HUES64 (cell line): ENCODE data around the gene P3H3.

Experiments
- H3K27ac ChIP-seq: 2 replicates; pipeline ENCODE4 v1.7.0; 2013; ENCODE audit warnings: low read depth, low read length, inconsistent platforms
- H3K27me3 ChIP-seq: 2 replicates; pipeline ENCODE4 v1.6.1; 2013; ENCODE audit warnings: mild to moderate bottlenecking, low read length; ENCODE audit not compliant: insufficient read depth
- H3K36me3 ChIP-seq: 2 replicates; pipeline ENCODE4 v1.6.1; 2013; ENCODE audit warnings: mild to moderate bottlenecking, low read length; ENCODE audit not compliant: insufficient read depth
- H3K4me1 ChIP-seq: 2 replicates; pipeline ENCODE4 v1.6.1; 2013; ENCODE audit warnings: mild to moderate bottlenecking, low read length, moderate library complexity; ENCODE audit not compliant: insufficient read depth
- H3K4me3 ChIP-seq: 2 replicates; pipeline ENCODE4 v1.5.1; 2013; ENCODE audit warnings: mild to moderate bottlenecking, low read length, moderate library complexity
- H3K9ac ChIP-seq: 2 replicates; pipeline ENCODE4 v1.6.1; 2013; ENCODE audit warnings: mild to moderate bottlenecking, low read depth, low read length
- H3K9me3 ChIP-seq: 2 replicates; pipeline ENCODE4 v1.6.1; 2013; ENCODE audit warnings: low read depth, low read length; ENCODE audit not compliant: insufficient read depth
- WGBS: fragments of 150-250, 120-280 bp; methylation state at CpG from one replicate; pipeline ENCODE4 v1.1.7; 2013; ENCODE audit warnings: missing lambda C conversion rate; 5-methylcytosine and 5-hydroxymethylcytosine counted together

Gene P3H3

DNA sequence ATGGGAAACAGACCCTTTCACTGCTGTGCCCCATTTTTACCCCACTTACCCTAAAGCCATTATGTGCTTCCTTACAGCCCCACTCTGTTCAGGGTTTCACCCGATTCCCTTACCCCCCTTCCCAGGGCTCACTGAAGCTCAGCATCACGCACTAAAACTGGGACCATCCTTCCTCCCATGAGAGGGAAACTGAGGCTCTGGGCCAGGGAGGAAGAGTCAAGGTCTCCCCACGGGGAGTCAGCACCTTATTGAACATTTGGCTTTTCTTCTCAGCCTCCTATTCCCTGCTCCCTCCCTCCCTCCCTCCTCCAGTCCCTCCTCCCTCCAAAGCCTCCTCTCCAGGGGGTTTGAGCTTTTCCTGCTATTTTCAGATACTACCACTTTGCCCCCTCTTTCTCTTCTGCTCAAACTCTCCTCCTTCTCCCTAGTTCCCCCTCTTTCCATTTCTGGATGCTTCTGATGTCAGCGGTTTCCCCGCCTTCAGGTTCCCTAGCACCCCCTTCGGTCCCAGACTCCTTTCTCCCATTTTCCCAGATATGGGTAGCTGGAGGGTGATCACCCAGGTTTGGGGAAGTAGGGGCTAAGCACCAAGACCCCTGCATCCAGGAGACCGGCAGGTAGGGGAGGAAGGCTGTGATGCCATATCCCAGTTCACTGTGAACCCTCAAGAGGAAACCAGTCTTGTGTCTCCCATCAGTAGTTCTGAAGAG is 5.6 kb upstream of the P3H3 start:
- Histone ChIP-seq H3K27ac (no peak overlapping the region), H3K36me3 (no peaks in the 10 kb centered on the region), H3K4me1 (peaks cover 48% of the 10 kb centered on the region), H3K9me3 (no peaks in the 10 kb centered on the region), H3K9ac (no peak overlapping the region), H3K4me3 (peak overlapping the region; percentile 66), H3K27me3 (peaks cover 35% of the 10 kb centered on the region)
- 36% methylated on average over 6 of the region's 7 CpGs for WGBS

DNA sequence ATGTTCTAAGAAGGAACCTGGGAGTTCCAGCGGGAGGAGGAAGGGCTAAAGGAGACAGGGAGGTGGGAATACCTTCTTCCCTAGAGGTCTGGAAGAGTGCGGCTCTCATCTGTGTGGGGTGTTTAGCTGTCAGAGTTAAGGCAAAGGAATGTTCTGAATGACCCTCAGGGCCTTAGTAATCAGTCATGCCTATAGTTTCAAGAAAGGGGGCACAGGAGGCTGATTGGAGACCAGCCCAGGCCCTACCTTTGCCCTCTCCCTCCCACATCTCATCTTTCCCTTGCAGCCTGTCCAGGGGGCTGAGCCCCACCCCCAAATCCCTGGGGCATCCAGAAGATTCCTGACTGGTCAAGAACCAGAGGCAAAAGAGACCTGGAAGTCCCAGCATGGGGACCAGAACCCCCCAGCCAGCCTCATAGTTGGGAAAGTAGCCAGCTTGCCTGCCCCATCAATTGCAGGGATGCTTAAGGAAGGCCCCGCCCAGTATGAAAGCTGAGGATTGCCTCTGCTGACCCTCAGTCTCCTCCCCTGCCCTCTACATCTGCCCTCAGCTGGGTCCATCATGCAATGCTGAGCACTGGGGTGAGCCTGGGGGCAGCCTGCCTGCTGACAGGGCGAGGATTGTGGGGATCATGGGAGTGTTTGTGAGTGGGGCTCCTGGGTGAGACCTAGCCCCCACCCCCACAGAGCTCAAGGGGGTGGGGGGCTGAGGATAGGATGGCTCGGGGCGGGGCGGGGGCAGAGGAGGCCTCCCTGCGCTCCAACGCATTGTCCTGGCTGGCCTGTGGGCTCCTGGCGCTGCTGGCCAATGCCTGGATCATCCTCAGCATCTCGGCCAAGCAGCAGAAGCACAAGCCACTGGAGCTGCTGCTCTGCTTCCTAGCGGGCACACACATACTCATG is 4.8 kb upstream of the P3H3 start:
- peaks cover 47% of the 10 kb centered on the region for H3K4me1 ChIP-seq
- H3K9me3 ChIP-seq, result no peaks in the 10 kb centered on the region
- H3K27me3 ChIP-seq, result peaks cover 35% of the 10 kb centered on the region
- no peak overlapping the region for H3K4me3 ChIP-seq
- WGBS, result 65% methylated on average over 11 of the region's 12 CpGs
- no peak overlapping the region for H3K9ac ChIP-seq
- H3K36me3 ChIP-seq, result no peaks in the 10 kb centered on the region
- no peak overlapping the region for H3K27ac ChIP-seq

DNA sequence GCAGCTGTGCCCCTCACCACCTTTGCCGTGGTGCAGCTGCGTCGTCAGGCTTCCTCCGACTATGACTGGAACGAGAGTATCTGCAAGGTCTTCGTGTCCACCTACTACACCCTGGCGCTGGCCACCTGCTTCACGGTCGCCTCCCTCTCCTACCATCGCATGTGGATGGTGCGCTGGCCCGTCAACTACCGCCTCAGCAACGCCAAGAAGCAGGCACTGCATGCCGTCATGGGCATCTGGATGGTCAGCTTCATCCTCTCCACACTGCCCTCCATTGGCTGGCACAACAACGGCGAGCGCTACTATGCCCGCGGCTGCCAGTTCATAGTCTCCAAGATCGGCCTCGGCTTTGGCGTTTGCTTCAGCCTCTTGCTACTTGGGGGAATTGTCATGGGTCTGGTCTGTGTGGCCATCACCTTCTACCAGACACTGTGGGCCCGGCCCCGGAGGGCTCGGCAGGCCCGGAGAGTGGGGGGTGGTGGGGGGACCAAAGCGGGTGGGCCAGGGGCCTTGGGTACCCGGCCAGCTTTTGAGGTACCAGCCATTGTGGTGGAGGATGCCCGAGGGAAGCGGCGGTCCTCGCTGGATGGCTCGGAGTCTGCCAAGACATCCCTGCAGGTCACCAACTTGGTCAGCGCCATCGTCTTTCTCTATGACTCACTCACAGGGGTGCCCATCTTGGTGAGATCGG is 4.0 kb upstream of the P3H3 start:
- Histone ChIP-seq H3K4me1 (peaks cover 41% of the 10 kb centered on the region), H3K27me3 (peaks cover 35% of the 10 kb centered on the region), H3K4me3 (no peak overlapping the region), H3K36me3 (no peaks in the 10 kb centered on the region), H3K27ac (no peak overlapping the region), H3K9ac (no peak overlapping the region), H3K9me3 (no peaks in the 10 kb centered on the region)
- WGBS, result 90% methylated on average over 37 of the region's 37 CpGs

DNA sequence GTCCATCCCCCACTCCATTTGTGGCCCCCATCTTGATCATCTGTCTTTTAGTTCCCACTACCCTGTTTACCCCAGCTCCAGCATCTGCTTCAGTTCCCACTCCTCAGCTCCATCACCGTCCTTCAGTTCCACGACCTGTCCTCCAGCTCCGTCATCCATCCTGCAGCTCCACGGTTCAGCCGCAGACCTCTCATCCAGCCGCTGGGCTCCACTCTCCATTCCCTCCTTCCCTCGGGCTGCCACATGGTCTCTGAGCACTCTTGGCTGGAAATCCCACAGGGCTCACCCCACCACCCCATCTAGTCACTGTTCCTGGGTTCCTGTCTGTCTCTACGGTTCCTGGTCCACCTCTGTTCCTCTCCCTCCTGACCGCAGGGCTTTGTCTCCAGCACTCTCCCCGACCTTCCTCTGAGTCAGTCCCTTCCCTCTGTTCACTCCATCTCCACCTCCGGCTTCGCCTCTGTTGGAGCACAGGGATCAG is 3.3 kb upstream of the P3H3 start:
- H3K27me3 ChIP-seq, result peaks cover 29% of the 10 kb centered on the region
- no peaks in the 10 kb centered on the region for H3K9me3 ChIP-seq
- H3K27ac ChIP-seq, result no peak overlapping the region
- WGBS, result 27% methylated on average over 12 of the region's 12 CpGs
- no peak overlapping the region for H3K9ac ChIP-seq
- H3K4me3 ChIP-seq, result peak overlapping the region; percentile 42
- peaks cover 38% of the 10 kb centered on the region for H3K4me1 ChIP-seq
- H3K36me3 ChIP-seq, result peaks cover 2% of the 10 kb centered on the region; the same call in 1 of the 2 replicates

DNA sequence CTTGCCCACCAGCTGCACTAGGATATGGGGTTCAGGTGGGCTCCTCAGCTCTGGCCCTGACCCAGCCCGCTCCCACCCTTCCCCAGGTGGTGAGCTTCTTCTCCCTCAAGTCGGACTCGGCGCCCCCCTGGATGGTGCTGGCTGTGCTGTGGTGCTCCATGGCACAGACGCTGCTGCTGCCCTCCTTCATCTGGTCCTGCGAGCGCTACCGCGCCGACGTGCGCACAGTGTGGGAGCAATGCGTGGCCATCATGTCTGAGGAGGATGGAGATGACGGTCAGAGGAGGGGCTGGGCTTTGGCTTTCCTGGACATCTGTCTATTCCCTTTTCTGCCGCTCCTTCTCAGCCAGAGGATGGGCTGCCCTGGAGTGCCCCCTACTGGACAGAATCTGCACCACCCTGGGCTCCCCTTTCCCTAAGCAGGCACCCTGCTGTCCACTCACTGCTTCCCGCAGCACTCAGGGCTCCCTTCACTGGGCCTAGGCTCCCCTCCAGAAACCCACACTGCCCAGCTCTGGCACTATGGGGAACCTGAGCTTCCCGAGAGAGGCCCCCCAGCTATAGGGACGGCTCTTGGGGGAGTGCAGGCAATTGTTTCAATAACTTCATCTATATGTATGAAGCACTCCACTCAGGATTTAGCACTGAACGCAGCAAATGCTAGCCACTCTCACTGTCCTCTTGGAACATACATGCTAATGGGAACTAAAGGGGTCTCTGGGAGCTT is 2.6 kb upstream of the P3H3 start:
- peaks cover 35% of the 10 kb centered on the region for H3K4me1 ChIP-seq
- WGBS, result 6% methylated on average over 18 of the region's 19 CpGs
- H3K4me3 ChIP-seq, result peak overlapping the region; percentile 42
- H3K27me3 ChIP-seq, result peaks cover 26% of the 10 kb centered on the region
- no peaks in the 10 kb centered on the region for H3K9me3 ChIP-seq
- H3K9ac ChIP-seq, result no peak overlapping the region
- H3K36me3 ChIP-seq, result peaks cover 8% of the 10 kb centered on the region
- H3K27ac ChIP-seq, result no peak overlapping the region

DNA sequence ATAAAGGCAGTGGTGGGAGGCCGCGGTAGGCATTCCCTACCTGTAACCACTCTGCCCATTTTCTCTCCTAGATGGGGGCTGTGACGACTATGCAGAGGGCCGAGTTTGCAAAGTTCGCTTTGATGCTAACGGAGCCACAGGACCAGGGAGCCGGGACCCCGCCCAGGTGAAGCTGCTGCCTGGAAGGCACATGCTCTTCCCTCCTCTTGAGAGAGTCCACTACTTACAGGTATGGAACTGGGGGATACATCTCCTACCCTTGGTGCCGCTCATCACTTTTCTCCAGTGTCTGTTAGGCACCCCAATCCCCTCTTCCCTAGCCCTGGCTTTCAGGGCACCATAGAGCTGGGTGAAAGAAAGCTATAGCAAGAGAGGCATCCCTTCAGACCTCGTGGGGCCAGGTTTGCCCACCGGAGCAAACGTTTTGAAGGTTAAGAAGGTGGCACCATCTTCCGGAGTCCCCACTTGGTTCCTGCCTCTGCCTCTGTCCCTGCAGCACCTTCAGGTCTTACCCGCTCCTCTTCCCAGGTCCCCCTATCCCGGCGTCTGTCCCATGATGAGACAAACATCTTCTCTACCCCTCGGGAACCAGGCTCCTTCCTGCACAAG is 2.0 kb upstream of the P3H3 start:
- Histone ChIP-seq H3K9me3 (no peaks in the 10 kb centered on the region), H3K27me3 (peaks cover 26% of the 10 kb centered on the region), H3K36me3 (peaks cover 15% of the 10 kb centered on the region), H3K4me3 (no peak overlapping the region), H3K27ac (no peak overlapping the region), H3K9ac (no peak overlapping the region), H3K4me1 (peaks cover 28% of the 10 kb centered on the region)
- 63% methylated on average over 17 of the region's 17 CpGs for WGBS

DNA sequence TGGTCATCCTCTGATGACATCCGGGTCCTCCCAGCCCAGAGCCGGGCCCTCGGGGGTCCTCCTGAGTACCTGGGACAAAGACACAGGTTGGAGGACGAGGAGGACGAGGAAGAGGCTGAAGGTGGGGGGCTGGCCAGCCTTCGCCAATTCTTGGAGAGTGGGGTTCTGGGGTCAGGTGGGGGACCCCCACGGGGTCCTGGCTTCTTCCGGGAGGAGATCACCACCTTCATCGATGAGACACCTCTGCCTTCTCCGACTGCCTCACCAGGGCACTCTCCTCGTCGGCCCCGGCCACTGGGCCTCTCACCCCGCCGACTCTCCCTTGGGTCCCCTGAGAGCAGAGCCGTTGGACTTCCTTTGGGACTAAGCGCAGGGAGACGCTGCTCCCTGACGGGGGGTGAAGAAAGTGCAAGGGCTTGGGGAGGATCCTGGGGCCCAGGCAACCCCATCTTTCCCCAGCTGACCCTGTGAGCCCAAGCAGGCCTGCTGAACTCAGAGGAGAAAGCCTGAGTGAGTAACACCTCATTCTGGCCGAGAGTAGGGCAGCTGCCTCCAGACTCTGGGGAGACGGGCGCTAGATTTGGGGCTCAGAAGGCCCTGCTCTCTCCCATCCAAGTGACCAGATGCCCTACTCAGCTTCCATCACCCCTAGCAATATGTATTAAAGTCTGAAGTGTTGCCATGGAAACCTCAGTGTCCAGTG is 1.3 kb upstream of the P3H3 start:
- Histone ChIP-seq H3K9ac (no peak overlapping the region; the same call in 1 of the 2 replicates), H3K4me3 (no peak overlapping the region), H3K27ac (peak overlapping the region; percentile 33), H3K36me3 (peaks cover 21% of the 10 kb centered on the region), H3K4me1 (peaks cover 27% of the 10 kb centered on the region), H3K27me3 (peaks cover 25% of the 10 kb centered on the region), H3K9me3 (no peaks in the 10 kb centered on the region)
- 82% methylated on average over 22 of the region's 22 CpGs for WGBS

DNA sequence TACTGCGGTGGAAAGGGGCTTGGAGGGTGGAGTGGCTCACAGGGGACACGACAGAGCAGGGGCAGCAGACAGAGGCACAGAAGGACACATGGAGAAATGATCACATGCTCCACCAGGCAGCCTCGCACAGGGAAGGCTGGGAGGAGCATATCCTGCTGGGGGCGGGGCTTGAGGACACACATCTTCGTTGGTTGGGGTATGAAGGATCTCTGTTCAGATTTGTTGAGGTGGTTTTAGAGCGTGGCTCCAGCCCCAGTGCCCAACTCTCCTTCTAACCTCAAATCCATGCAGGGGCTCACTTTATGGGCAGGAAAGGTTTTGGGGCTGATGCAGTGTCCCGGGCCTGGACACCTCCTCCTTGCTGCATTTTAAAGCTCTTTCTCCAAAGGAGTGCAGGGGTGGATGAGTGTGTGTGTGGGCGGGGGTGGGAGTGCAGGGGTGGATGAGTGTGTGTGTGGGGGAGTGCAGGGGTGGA is 733 bp upstream of the P3H3 start:
- Histone ChIP-seq H3K27me3 (peaks cover 20% of the 10 kb centered on the region), H3K4me3 (peak overlapping the region; percentile 28; the same call in 1 of the 2 replicates), H3K27ac (peak overlapping the region; percentile 33), H3K4me1 (peaks cover 21% of the 10 kb centered on the region), H3K9me3 (no peaks in the 10 kb centered on the region), H3K9ac (no peak overlapping the region; the same call in 1 of the 2 replicates), H3K36me3 (peaks cover 26% of the 10 kb centered on the region)
- WGBS, result 7% methylated on average over 6 of the region's 8 CpGs

DNA sequence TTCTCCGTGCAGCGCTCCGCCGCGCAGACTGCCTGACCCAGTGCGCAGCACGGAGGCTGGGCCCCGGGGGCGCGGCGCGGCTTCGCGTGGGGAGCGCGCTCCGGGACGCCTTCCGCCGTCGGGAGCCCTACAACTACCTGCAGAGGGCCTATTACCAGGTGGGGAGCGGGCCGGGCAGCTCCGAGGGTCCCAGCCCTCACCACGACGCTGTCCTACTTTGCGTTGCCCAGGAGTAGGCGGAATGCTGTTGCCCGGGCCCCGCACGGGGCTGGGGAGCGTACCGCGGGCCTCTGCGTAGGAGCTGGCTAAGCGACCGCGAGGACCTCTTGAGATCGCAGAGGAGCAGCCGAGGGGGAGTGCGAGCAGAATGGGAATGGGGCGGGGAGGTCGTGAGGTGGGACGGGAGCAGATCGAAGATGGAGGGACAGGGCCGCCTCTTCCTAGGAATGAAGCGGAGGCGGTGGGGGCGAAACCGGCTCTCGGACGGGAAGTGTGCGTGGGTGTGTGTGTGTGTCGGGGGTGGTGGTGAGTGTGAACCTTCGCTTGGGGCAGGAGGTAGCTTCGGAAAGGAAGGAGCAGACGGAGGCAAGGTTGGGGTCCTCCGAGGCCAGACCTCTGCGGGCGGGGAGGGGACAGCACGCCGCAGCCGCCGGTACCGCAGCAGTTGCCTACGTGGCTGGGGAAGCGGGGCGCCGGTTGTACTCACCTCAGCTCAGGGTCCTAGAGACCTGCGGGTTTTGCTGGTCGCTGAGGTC is 751 bp downstream of the P3H3 start:
- peaks cover 37% of the 10 kb centered on the region for H3K36me3 ChIP-seq
- H3K27me3 ChIP-seq, result peaks cover 13% of the 10 kb centered on the region
- no peaks in the 10 kb centered on the region for H3K9me3 ChIP-seq
- under 1% methylated on average over 71 of the region's 71 CpGs for WGBS
- peak overlapping the region; percentile 91 for H3K9ac ChIP-seq
- peaks cover 11% of the 10 kb centered on the region for H3K4me1 ChIP-seq
- peak overlapping the region; percentile 97 for H3K4me3 ChIP-seq
- H3K27ac ChIP-seq, result peak overlapping the region; percentile 56
